Esophagus squamous epithelium (tissue), 5 donors: ENCODE results near the gene CPNE9. TPM values are rescaled to one million over a fixed set of nuclear protein-coding genes. Genes with fewer than 3 reads are reported as not detected.

Source experiments
- DNase-seq: peaks from one replicate; lab custom pipeline; 2025; lab: John Stamatoyannopoulos, UW
- H3K27ac ChIP-seq, 4 donors: fragments of 200-600 bp; sonication (generic); one replicate each; pipeline ENCODE4 v1.5.1; 2016 to 2019; ENCODE audit warnings: mild to moderate bottlenecking in 1 of 4
- H3K27me3 ChIP-seq, 4 donors: fragments of 200-600 bp; sonication (generic); 1 replicate in 3 of 4; 2 replicates in 1 of 4; pipeline versions ENCODE4 v1.5.1 to v1.6.0; 2017 to 2021; ENCODE audit warnings: antibody characterized with exemption in 1 of 4
- H3K36me3 ChIP-seq, 3 donors: fragments of 200-600 bp; sonication (generic); one replicate each; pipeline ENCODE4 v1.5.1; 2016 to 2019
- H3K4me1 ChIP-seq, 3 donors: fragments of 200-600 bp; sonication (generic); one replicate each; pipeline ENCODE4 v1.5.1; 2017 to 2019
- H3K4me3 ChIP-seq, 4 donors: fragments of 200-600 bp; sonication (generic); 1 replicate in 3 of 4; 2 replicates in 1 of 4; pipeline ENCODE4 v1.5.1; 2016 to 2019; ENCODE audit warnings: mild to moderate bottlenecking in 2 of 4, moderate library complexity in 1 of 4
- H3K9me3 ChIP-seq, 3 donors: fragments of 200-600 bp; sonication (generic); one replicate each; pipeline ENCODE4 v1.5.1; 2016 to 2019
- CTCF ChIP-seq, 6 experiments: fragments of 450-650 bp in 4 of 6; fragments of 200-600 bp in 2 of 6; sonication (generic) in 2 of 6; IDR thresholded peaks; one replicate each; pipeline ENCODE4 v1.5.1; 2016 to 2019; ENCODE audit warnings: antibody characterized with exemption in 6 of 6, mild to moderate bottlenecking in 4 of 6, moderate library complexity in 4 of 6
- POLR2A ChIP-seq, 4 donors: fragments of 450-650 bp; IDR thresholded peaks; one replicate each; pipeline ENCODE4 v1.6.1; 2017; ENCODE audit warnings: antibody characterized with exemption in 4 of 4, mild to moderate bottlenecking in 4 of 4, moderate library complexity in 3 of 4
- whole genome bisulfite sequencing, 2 donors: methylation state at CpG; one replicate each; pipeline ENCODE4 v1.1.5; 2018; 5-methylcytosine and 5-hydroxymethylcytosine counted together
- intact Hi-C: fragments of 100-400 bp; cut with DNase I; formaldehyde crosslinking; loops from one replicate; pipeline ENCODE4 v1.15.0; 2022
- total RNA-seq, 4 donors: library from RNA; depleted of rRNA; stranded (reverse); fragments of >200 nt; gene quantifications; one replicate each; pipeline ENCODE4 v1.1.0, GENCODE V29; 2016
- donor health status: DM: yes; HTN: yes; CAD: no.

Gene CPNE9
- total RNA-seq, 4 donors from 2014 or later = not detected

GRCh38 chr3:9732080-9732739 is 28.6 kb downstream of the CPNE9 start:
- intact Hi-C loops = no loop called here
- WGBS, 2 donors = 1 to 4% methylated on average over 7 to 14 of the region's 41 CpGs
- peaks cover 14 to 48% (median 20%) of the 10 kb centered on the region in 3 donors for H3K4me1 ChIP-seq

GRCh38 chr3:9732740-9733115 is 29.1 kb downstream of the CPNE9 start:
- Histone ChIP-seq H3K4me1 (peaks cover 14 to 50% (median 20%) of the 10 kb centered on the region in 3 donors), H3K27me3 (no peaks in the 10 kb centered on the region), H3K27ac (peak overlapping the region in 3 of 4 donors; percentile 91 to 98 (median 93)), H3K36me3 (peaks cover 8 to 40% (median 13%) of the 10 kb centered on the region in 3 donors), H3K9me3 (no peaks in the 10 kb centered on the region), H3K4me3 (peak overlapping the region; percentile 69 to 100 (median 75))
- no peak for DNase-seq
- intact Hi-C loops = no loop called here
- WGBS, 2 donors = 19 to 26% methylated on average over 5 to 7 of the region's 7 CpGs
- TF ChIP-seq POLR2A (IDR thresholded peaks at IDR 0.05) = no peak
- no peak for TF ChIP-seq CTCF (IDR thresholded peaks at IDR 0.05)

More at GRCh38 chr3:9732080-9732739, 28.6 kb downstream of the CPNE9 start:
- no peak for TF ChIP-seq POLR2A (IDR thresholded peaks at IDR 0.05)
- no peak for TF ChIP-seq CTCF (IDR thresholded peaks at IDR 0.05)
- H3K9me3 ChIP-seq = no peaks in the 10 kb centered on the region
- peaks cover 3 to 35% (median 13%) of the 10 kb centered on the region in 3 donors for H3K36me3 ChIP-seq
- DNase-seq = no peak
- H3K27me3 ChIP-seq = no peaks in the 10 kb centered on the region
- H3K4me3 ChIP-seq = peak overlapping the region; percentile 69 to 100 (median 75)
- H3K27ac ChIP-seq = peak overlapping the region; percentile 91 to 98 (median 94)

GRCh38 chr3:9736831-9737230 is 33.2 kb downstream of the CPNE9 start:
- no peak for DNase-seq
- 50 to 59% methylated on average over 2 of the region's 2 CpGs for WGBS, 2 donors
- Histone ChIP-seq H3K27ac (no peak overlapping the region), H3K4me3 (no peak overlapping the region), H3K27me3 (no peaks in the 10 kb centered on the region), H3K4me1 (peaks cover 14 to 42% (median 20%) of the 10 kb centered on the region in 3 donors), H3K36me3 (peaks cover 42 to 81% (median 47%) of the 10 kb centered on the region in 3 donors), H3K9me3 (no peaks in the 10 kb centered on the region)
- intact Hi-C loops = no loop called here
- TF ChIP-seq POLR2A (IDR thresholded peaks at IDR 0.05) (no peak), CTCF (IDR thresholded peaks at IDR 0.05) (no peak)

- no peak overlapping the region for H3K4me3 ChIP-seq
- H3K27ac ChIP-seq = no peak overlapping the region
- 88 to 92% methylated on average over 5 to 7 of the region's 15 CpGs for WGBS, 2 donors
- H3K9me3 ChIP-seq = no peaks in the 10 kb centered on the region
- no peak for DNase-seq
- H3K36me3 ChIP-seq = peaks cover 64 to 100% (median 70%) of the 10 kb centered on the region in 3 donors
- peaks cover 0 to 20% (median 0%) of the 10 kb centered on the region in 3 donors for H3K4me1 ChIP-seq
- intact Hi-C loops = no loop called here
- no peak for TF ChIP-seq POLR2A (IDR thresholded peaks at IDR 0.05)
- TF ChIP-seq CTCF (IDR thresholded peaks at IDR 0.05) = no peak
- no peaks in the 10 kb centered on the region for H3K27me3 ChIP-seq
Measured at GRCh38 chr3:9739181-9739580, 35.5 kb downstream of the CPNE9 start.

- Histone ChIP-seq H3K27me3 (no peaks in the 10 kb centered on the region), H3K36me3 (peaks cover 78 to 100% (median 90%) of the 10 kb centered on the region in 3 donors), H3K4me1 (no peaks in the 10 kb centered on the region), H3K4me3 (no peak overlapping the region), H3K27ac (no peak overlapping the region), H3K9me3 (no peaks in the 10 kb centered on the region)
- TF ChIP-seq POLR2A (IDR thresholded peaks at IDR 0.05) = no peak
- no peak for TF ChIP-seq CTCF (IDR thresholded peaks at IDR 0.05)
- intact Hi-C loops = no loop called here
- DNase-seq = no peak
- 100% methylated on average over 1 of the region's 1 CpG; no CpG with 5 or more reads in 1 of the 2 donors for WGBS, 2 donors
Measured at GRCh38 chr3:9742560-9742959, 38.9 kb downstream of the CPNE9 start.
